DND-41 (cell line): ENCODE data around the gene CSHL1.
"Not testable (repeated sequence)": the region's sequence is repeated elsewhere in the genome, so short reads cannot be mapped to it uniquely, and the experiment has no call there.

Source experiments
- EZH2 ChIP-seq: IDR thresholded peaks from 3 replicates; pipeline ENCODE4 v1.6.1; 2012; ENCODE audit warnings: borderline replicate concordance, low read depth, mild to moderate bottlenecking, moderate library complexity, low read length, inconsistent platforms; ENCODE audit not compliant: severe bottlenecking
- TF ChIP-seq, protein P1 (sequence below): IDR thresholded peaks from 2 replicates; pipeline ENCODE4 v1.5.1; 2012; ENCODE audit warnings: borderline replicate concordance, low read length, moderate library complexity, mild to moderate bottlenecking; ENCODE audit not compliant: poor library complexity, severe bottlenecking; ENCODE audit errors: extremely low read depth

DNA sequence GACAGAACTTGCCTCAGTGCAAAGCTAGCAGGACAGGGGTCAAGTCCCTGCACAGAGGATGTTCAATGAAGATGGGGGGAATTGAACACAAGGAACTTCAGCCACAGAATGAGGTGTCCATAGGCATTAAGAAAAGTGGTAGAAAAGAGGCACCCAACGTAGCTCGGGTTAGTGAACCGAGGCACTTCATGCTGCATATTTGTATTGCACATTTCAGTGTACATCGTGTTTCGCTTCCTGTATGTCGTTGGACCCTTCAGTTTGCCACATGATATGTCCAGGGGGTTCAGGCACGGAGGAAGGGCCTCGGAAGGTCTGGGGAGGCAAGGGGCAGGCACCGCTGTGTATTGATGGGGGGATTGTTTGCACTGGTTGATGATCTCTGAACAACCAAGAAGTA, 32.6 kb downstream of the CSHL1 start:
- TF ChIP-seq, protein P1, sequence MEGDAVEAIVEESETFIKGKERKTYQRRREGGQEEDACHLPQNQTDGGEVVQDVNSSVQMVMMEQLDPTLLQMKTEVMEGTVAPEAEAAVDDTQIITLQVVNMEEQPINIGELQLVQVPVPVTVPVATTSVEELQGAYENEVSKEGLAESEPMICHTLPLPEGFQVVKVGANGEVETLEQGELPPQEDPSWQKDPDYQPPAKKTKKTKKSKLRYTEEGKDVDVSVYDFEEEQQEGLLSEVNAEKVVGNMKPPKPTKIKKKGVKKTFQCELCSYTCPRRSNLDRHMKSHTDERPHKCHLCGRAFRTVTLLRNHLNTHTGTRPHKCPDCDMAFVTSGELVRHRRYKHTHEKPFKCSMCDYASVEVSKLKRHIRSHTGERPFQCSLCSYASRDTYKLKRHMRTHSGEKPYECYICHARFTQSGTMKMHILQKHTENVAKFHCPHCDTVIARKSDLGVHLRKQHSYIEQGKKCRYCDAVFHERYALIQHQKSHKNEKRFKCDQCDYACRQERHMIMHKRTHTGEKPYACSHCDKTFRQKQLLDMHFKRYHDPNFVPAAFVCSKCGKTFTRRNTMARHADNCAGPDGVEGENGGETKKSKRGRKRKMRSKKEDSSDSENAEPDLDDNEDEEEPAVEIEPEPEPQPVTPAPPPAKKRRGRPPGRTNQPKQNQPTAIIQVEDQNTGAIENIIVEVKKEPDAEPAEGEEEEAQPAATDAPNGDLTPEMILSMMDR = not testable (repeated sequence)
- not testable (repeated sequence) for TF ChIP-seq EZH2
